HepG2 (cell line): ENCODE measurements around the gene FHIT.

Experiments
- SRF ChIP-seq: IDR thresholded peaks from 2 replicates; pipeline ENCODE4 v1.6.1; 2011; ENCODE audit warnings: mild to moderate bottlenecking, low read depth, low read length, moderate library complexity
- ZC3H13 ChIP-seq: sonication (generic); formaldehyde crosslinking; IDR thresholded peaks from 2 replicates; pipeline ENCODE4 v1.8.1; 2023; ENCODE audit warnings: mild to moderate bottlenecking, missing genetic modification reagents, moderate library complexity
- TF ChIP-seq, protein P1 (sequence below): sonication (generic); formaldehyde crosslinking; IDR thresholded peaks from 2 replicates; pipeline ENCODE4 v1.5.1; 2020; ENCODE audit warnings: mild to moderate bottlenecking, moderate library complexity, missing genetic modification reagents
- TF ChIP-seq, protein P2 (sequence below): IDR thresholded peaks from 2 replicates; pipeline ENCODE4 v1.6.1; 2016; ENCODE audit warnings: low read depth, borderline replicate concordance

GRCh38 chr3:61283876-61284275 is 32.6 kb upstream of the FHIT start:
- TF ChIP-seq, protein P1, sequence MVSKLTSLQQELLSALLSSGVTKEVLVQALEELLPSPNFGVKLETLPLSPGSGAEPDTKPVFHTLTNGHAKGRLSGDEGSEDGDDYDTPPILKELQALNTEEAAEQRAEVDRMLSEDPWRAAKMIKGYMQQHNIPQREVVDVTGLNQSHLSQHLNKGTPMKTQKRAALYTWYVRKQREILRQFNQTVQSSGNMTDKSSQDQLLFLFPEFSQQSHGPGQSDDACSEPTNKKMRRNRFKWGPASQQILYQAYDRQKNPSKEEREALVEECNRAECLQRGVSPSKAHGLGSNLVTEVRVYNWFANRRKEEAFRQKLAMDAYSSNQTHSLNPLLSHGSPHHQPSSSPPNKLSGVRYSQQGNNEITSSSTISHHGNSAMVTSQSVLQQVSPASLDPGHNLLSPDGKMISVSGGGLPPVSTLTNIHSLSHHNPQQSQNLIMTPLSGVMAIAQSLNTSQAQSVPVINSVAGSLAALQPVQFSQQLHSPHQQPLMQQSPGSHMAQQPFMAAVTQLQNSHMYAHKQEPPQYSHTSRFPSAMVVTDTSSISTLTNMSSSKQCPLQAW (CRISPR knock-in tag), result no peak
- no peak for TF ChIP-seq ZC3H13 (CRISPR knock-in tag)
- TF ChIP-seq SRF, result no peak
- TF ChIP-seq, protein P2, sequence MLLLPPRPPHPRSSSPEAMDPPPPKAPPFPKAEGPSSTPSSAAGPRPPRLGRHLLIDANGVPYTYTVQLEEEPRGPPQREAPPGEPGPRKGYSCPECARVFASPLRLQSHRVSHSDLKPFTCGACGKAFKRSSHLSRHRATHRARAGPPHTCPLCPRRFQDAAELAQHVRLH (CRISPR knock-in tag), result no peak
